HEK293 (cell line): ENCODE results near the gene STAC2.

ENCODE experiments used
- CTCF ChIA-PET: fragments of 350-600 bp; formaldehyde crosslinking; extraction: SDS; loops from one replicate; lab custom pipeline; 2021; ENCODE audit warnings: antibody characterized with exemption; lab: Yijun Ruan, JAX
- POLR2A ChIA-PET: fragments of 300-600 bp; formaldehyde crosslinking; extraction: SDS; loops from one replicate; lab custom pipeline; 2020; ENCODE audit warnings: antibody characterized with exemption, inconsistent platforms; lab: Yijun Ruan, JAX
- H3K27ac ChIP-seq: fragments of 200-500 bp; sonication (Bioruptor generic); 2 replicates; pipeline ENCODE4 v1.5.1; 2014; ENCODE audit warnings: low read depth, low read length, control low read depth, inconsistent platforms; ENCODE audit errors: extremely low read depth
- H3K36me3 ChIP-seq, 2 experiments: fragments of 200-500 bp in 1 of 2; sonication (Bioruptor generic) in 1 of 2; 1 replicate in 1 of 2; 2 replicates in 1 of 2; pipeline ENCODE4 v1.5.1; 2014 to 2017; ENCODE audit warnings: inconsistent platforms in 2 of 2, low read length in 2 of 2; ENCODE audit not compliant: control insufficient read depth in 2 of 2, insufficient read depth in 1 of 2
- H3K4me1 ChIP-seq: fragments of 200-500 bp; sonication (Bioruptor generic); 2 replicates; pipeline ENCODE4 v1.5.1; 2014; ENCODE audit warnings: mild to moderate bottlenecking, low read length, inconsistent platforms; ENCODE audit not compliant: control insufficient read depth, insufficient read depth
- H3K4me3 ChIP-seq: 2 replicates; pipeline ENCODE4 v1.5.1; 2011; ENCODE audit warnings: low read depth, mild to moderate bottlenecking, control low read depth, low read length, moderate library complexity
- H3K9me3 ChIP-seq: fragments of 200-500 bp; sonication (Bioruptor generic); 2 replicates; pipeline ENCODE4 v1.5.1; 2014; ENCODE audit warnings: low read depth, low read length, inconsistent platforms; ENCODE audit not compliant: control insufficient read depth, insufficient read depth
- FEZF1 ChIP-seq: fragments of 450-650 bp; formaldehyde crosslinking; IDR thresholded peaks from 2 replicates; pipeline ENCODE4 v1.5.1; 2016; ENCODE audit warnings: missing biosample characterization, missing genetic modification characterization
- GLIS2 ChIP-seq: fragments of 450-650 bp; formaldehyde crosslinking; IDR thresholded peaks from 2 replicates; pipeline ENCODE4 v1.5.1; 2016; ENCODE audit warnings: missing biosample characterization, missing genetic modification characterization
- KLF16 ChIP-seq: fragments of 450-650 bp; formaldehyde crosslinking; IDR thresholded peaks from 2 replicates; pipeline ENCODE4 v1.5.1; 2017; ENCODE audit warnings: missing biosample characterization, missing genetic modification characterization
- RBAK ChIP-seq: fragments of 450-650 bp; formaldehyde crosslinking; IDR thresholded peaks from 2 replicates; pipeline ENCODE4 v1.5.1; 2016; ENCODE audit warnings: missing biosample characterization, missing genetic modification characterization
- SETDB1 ChIP-seq: IDR thresholded peaks from one replicate; pipeline ENCODE4 v1.6.1; 2017; ENCODE audit warnings: mild to moderate bottlenecking, low read length, moderate library complexity, mixed read lengths; ENCODE audit not compliant: insufficient read length
- SP2 ChIP-seq: fragments of 450-650 bp; formaldehyde crosslinking; IDR thresholded peaks from 2 replicates; pipeline ENCODE4 v1.5.1; 2016; ENCODE audit warnings: missing biosample characterization, missing genetic modification characterization
- SP7 ChIP-seq: fragments of 450-650 bp; formaldehyde crosslinking; IDR thresholded peaks from 2 replicates; pipeline ENCODE4 v1.5.1; 2016; ENCODE audit warnings: missing biosample characterization, missing genetic modification characterization
- YY1 ChIP-seq: fragments of 450-650 bp; formaldehyde crosslinking; IDR thresholded peaks from 2 replicates; pipeline ENCODE4 v1.5.1; 2018; ENCODE audit warnings: missing biosample characterization, missing genetic modification characterization
- YY2 ChIP-seq: fragments of 450-650 bp; formaldehyde crosslinking; IDR thresholded peaks from 2 replicates; pipeline ENCODE4 v1.5.1; 2016; ENCODE audit warnings: missing biosample characterization, missing genetic modification characterization
- ZBTB48 ChIP-seq: fragments of 450-650 bp; formaldehyde crosslinking; IDR thresholded peaks from 2 replicates; pipeline ENCODE4 v1.5.1; 2016; ENCODE audit warnings: missing biosample characterization, missing genetic modification characterization
- ZNF112 ChIP-seq: fragments of 450-650 bp; formaldehyde crosslinking; IDR thresholded peaks from 2 replicates; pipeline ENCODE4 v1.5.0; 2017; ENCODE audit warnings: missing biosample characterization, missing genetic modification characterization
- ZNF114 ChIP-seq: fragments of 450-650 bp; formaldehyde crosslinking; IDR thresholded peaks from 2 replicates; pipeline ENCODE4 v1.5.0; 2017; ENCODE audit warnings: missing biosample characterization, missing genetic modification characterization
- ZNF184 ChIP-seq: fragments of 450-650 bp; IDR thresholded peaks from 2 replicates; pipeline ENCODE4 v1.5.1; 2018; ENCODE audit warnings: missing biosample characterization, mild to moderate bottlenecking, missing genetic modification characterization
- ZNF274 ChIP-seq, 2 experiments: fragments of 200-500 bp in 1 of 2; fragments of 450-650 bp in 1 of 2; sonication (Bioruptor generic) in 1 of 2; formaldehyde crosslinking in 1 of 2; IDR thresholded peaks; 2 replicates each; pipeline versions ENCODE4 v1.5.1 to v1.6.1; 2014 to 2016; ENCODE audit warnings: borderline replicate concordance in 1 of 2, inconsistent platforms in 1 of 2, low read length in 1 of 2, missing biosample characterization in 1 of 2, missing genetic modification characterization in 1 of 2
- ZNF280C ChIP-seq: fragments of 450-650 bp; formaldehyde crosslinking; IDR thresholded peaks from 2 replicates; pipeline ENCODE4 v1.5.1; 2016; ENCODE audit warnings: missing biosample characterization, missing genetic modification characterization
- ZNF335 ChIP-seq: fragments of 450-650 bp; formaldehyde crosslinking; conservative IDR thresholded peaks from 2 replicates; pipeline ENCODE4 v1.5.1; 2016; ENCODE audit warnings: missing biosample characterization, missing genetic modification characterization
- ZNF394 ChIP-seq: fragments of 450-650 bp; formaldehyde crosslinking; IDR thresholded peaks from 2 replicates; pipeline ENCODE4 v1.5.1; 2016; ENCODE audit warnings: missing biosample characterization, missing genetic modification characterization, mild to moderate bottlenecking, moderate library complexity, borderline replicate concordance
- ZNF530 ChIP-seq: fragments of 450-650 bp; formaldehyde crosslinking; IDR thresholded peaks from 2 replicates; pipeline ENCODE4 v1.5.1; 2016; ENCODE audit warnings: low read depth, missing biosample characterization, missing genetic modification characterization
- ZNF544 ChIP-seq: fragments of 450-650 bp; formaldehyde crosslinking; IDR thresholded peaks from 2 replicates; pipeline ENCODE4 v1.5.0; 2017; ENCODE audit warnings: missing biosample characterization, missing genetic modification characterization
- ZNF654 ChIP-seq: fragments of 450-650 bp; formaldehyde crosslinking; IDR thresholded peaks from 2 replicates; pipeline ENCODE4 v1.5.1; 2016; ENCODE audit warnings: low read depth, missing biosample characterization, missing genetic modification characterization
- ZNF670 ChIP-seq: fragments of 450-650 bp; formaldehyde crosslinking; IDR thresholded peaks from 2 replicates; pipeline ENCODE4 v1.5.1; 2016; ENCODE audit warnings: missing biosample characterization, missing genetic modification characterization, low read depth
- ZNF76 ChIP-seq: fragments of 450-650 bp; formaldehyde crosslinking; IDR thresholded peaks from 2 replicates; pipeline ENCODE4; 2016; ENCODE audit warnings: low read depth, missing biosample characterization, missing genetic modification characterization, borderline replicate concordance
- TF ChIP-seq, protein P1 (sequence below): fragments of 450-650 bp; formaldehyde crosslinking; IDR thresholded peaks from 2 replicates; pipeline ENCODE4 v1.5.1; 2016; ENCODE audit warnings: missing biosample characterization, missing genetic modification characterization
- TF ChIP-seq, protein P2 (sequence below): fragments of 450-650 bp; formaldehyde crosslinking; IDR thresholded peaks from 2 replicates; pipeline ENCODE4 v1.5.1; 2017; ENCODE audit warnings: missing biosample characterization, missing genetic modification characterization
- TF ChIP-seq, protein P3 (sequence below): fragments of 450-650 bp; formaldehyde crosslinking; IDR thresholded peaks from 2 replicates; pipeline ENCODE4 v1.5.1; 2016; ENCODE audit warnings: missing biosample characterization, missing genetic modification characterization

The STAC2 gene

GRCh38 chr17:39164675-39165143 is 61.0 kb downstream of the STAC2 start (continued):
- TF ChIP-seq ZNF654 (peak; percentile 61), ZNF114 (no peak), SP2 (peak; percentile 41), FEZF1 (no peak), SP7 (0 out of 2 replicates have a peak, but pooled peaks have one; percentile 35), ZBTB48 (tag by site-specific recombination) (peak; percentile 66; the same call in 1 of the 2 replicates), ZNF335 (tag by site-specific recombination) (peak; percentile 51), YY2 (0 out of 2 replicates have a peak, but pooled peaks have one; percentile 32), ZNF76 (tag by site-specific recombination) (peak; percentile 56; the same call in 1 of the 2 replicates)
- TF ChIP-seq, protein P1, sequence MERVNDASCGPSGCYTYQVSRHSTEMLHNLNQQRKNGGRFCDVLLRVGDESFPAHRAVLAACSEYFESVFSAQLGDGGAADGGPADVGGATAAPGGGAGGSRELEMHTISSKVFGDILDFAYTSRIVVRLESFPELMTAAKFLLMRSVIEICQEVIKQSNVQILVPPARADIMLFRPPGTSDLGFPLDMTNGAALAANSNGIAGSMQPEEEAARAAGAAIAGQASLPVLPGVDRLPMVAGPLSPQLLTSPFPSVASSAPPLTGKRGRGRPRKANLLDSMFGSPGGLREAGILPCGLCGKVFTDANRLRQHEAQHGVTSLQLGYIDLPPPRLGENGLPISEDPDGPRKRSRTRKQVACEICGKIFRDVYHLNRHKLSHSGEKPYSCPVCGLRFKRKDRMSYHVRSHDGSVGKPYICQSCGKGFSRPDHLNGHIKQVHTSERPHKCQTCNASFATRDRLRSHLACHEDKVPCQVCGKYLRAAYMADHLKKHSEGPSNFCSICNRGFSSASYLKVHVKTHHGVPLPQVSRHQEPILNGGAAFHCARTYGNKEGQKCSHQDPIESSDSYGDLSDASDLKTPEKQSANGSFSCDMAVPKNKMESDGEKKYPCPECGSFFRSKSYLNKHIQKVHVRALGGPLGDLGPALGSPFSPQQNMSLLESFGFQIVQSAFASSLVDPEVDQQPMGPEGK: peak; percentile 87

DNA sequence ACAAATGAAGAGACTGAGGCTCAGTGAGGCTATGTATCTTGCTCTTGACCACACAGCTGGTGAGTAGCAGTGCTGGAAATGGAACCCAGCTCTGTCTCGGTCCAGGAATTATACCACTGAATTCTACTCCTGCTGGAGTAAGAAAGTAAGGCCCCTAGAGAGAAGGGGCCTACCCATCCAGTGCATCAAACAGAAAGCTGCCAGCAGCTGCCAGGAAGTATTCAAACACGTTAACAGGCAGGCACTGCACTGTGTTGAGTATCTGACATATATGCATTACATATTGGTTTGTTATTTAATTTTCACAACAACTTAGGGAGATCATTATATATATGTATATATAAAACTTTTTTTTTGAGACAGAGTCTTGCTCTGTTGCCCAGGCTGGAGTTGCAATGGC is 63.8 kb downstream of the STAC2 start:
- H3K4me3 ChIP-seq: no peak overlapping the region
- H3K36me3 ChIP-seq: no peaks in the 10 kb centered on the region
- no peaks in the 10 kb centered on the region for H3K9me3 ChIP-seq
- 0 out of 2 replicates have a peak, but pooled peaks cover under 1% of the 10 kb centered on the region for H3K4me1 ChIP-seq
- CTCF ChIA-PET: interaction anchor here (0.6 to 7.0 kb wide), 4 partner anchors 8 to 111 kb away, joined by 3 to 183 read pairs (median 27); no protein-coding TSS in a partner anchor
- no peak overlapping the region for H3K27ac ChIP-seq
- POLR2A ChIA-PET: no interaction called here
- TF ChIP-seq ZNF670: no peak
- TF ChIP-seq YY1 (tag by site-specific recombination): no peak
- TF ChIP-seq KLF16 (tag by site-specific recombination): no peak
- TF ChIP-seq ZNF114: no peak
- TF ChIP-seq, protein P2, sequence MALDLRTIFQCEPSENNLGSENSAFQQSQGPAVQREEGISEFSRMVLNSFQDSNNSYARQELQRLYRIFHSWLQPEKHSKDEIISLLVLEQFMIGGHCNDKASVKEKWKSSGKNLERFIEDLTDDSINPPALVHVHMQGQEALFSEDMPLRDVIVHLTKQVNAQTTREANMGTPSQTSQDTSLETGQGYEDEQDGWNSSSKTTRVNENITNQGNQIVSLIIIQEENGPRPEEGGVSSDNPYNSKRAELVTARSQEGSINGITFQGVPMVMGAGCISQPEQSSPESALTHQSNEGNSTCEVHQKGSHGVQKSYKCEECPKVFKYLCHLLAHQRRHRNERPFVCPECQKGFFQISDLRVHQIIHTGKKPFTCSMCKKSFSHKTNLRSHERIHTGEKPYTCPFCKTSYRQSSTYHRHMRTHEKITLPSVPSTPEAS (tag by site-specific recombination): no peak
- TF ChIP-seq ZNF274 (IDR thresholded peaks at IDR 0.05; ENCODE audit: low read length): no peak
- TF ChIP-seq ZNF274 (tag by site-specific recombination; IDR thresholded peaks at IDR 0.05; ENCODE audit: borderline replicate concordance): no peak
- TF ChIP-seq ZNF280C: no peak
- TF ChIP-seq ZNF394 (tag by site-specific recombination): no peak
- no peak for TF ChIP-seq ZNF530 (tag by site-specific recombination)
- TF ChIP-seq GLIS2 (tag by site-specific recombination): no peak
- no peak for TF ChIP-seq SETDB1
- TF ChIP-seq ZNF544 (tag by site-specific recombination): no peak
- TF ChIP-seq, protein P3, sequence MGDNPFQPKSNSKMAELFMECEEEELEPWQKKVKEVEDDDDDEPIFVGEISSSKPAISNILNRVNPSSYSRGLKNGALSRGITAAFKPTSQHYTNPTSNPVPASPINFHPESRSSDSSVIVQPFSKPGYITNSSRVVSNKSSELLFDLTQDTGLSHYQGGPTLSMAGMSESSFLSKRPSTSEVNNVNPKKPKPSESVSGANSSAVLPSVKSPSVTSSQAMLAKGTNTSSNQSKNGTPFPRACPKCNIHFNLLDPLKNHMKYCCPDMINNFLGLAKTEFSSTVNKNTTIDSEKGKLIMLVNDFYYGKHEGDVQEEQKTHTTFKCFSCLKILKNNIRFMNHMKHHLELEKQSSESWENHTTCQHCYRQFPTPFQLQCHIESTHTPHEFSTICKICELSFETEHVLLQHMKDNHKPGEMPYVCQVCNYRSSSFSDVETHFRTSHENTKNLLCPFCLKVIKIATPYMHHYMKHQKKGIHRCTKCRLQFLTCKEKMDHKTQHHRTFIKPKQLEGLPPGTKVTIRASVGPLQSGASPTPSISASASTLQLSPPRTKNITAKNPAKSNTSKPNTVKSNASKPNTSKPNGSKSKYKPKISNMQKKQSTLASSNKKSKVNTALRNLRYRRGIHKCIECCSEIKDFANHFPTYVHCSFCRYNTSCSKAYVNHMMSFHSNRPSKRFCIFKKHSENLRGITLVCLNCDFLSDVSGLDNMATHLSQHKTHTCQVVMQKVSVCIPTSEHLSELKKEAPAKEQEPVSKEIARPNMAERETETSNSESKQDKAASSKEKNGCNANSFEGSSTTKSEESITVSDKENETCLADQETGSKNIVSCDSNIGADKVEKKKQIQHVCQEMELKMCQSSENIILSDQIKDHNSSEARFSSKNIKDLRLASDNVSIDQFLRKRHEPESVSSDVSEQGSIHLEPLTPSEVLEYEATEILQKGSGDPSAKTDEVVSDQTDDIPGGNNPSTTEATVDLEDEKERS (tag by site-specific recombination): no peak
- no peak for TF ChIP-seq ZNF654
- TF ChIP-seq RBAK (tag by site-specific recombination): no peak
- TF ChIP-seq ZNF184 (tag by site-specific recombination): no peak
- TF ChIP-seq ZNF112: no peak
